HG02588 (cell line): ENCODE measurements around the gene GEMIN4.
"Not testable (repeated sequence)": the region's sequence is repeated elsewhere in the genome, so short reads cannot be mapped to it uniquely, and the experiment has no call there.

Source experiments
- ATAC-seq: cut with Tn5 transposase; IDR thresholded peaks from one replicate; pipeline ENCODE4 v1.9.1; 2021; ENCODE audit warnings: mild to moderate bottlenecking, moderate library complexity; ENCODE audit not compliant: unreplicated experiment

The GEMIN4 gene

GRCh38 chr17:752002-752619 lies at the start of gene GEMIN4:
Gene GEMIN4, minus strand, starts transcription at chr17:752264. Its CDS starts 122 bp downstream, at chr17:752142.
- ATAC-seq: peak; percentile 76

- ATAC-seq: no peak
Observed at GRCh38 chr17:801660-802059, 49.6 kb upstream of the GEMIN4 start.

- no peak for ATAC-seq
Observed at GRCh38 chr17:800446-801242, 48.6 kb upstream of the GEMIN4 start.

GRCh38 chr17:799261-799660 lies 47.2 kb upstream of the GEMIN4 start:
- no peak for ATAC-seq

- no peak for ATAC-seq
Observed at GRCh38 chr17:798246-798645, 46.2 kb upstream of the GEMIN4 start.

GRCh38 chr17:797236-797840 lies 45.3 kb upstream of the GEMIN4 start:
- ATAC-seq: no peak

GRCh38 chr17:796609-797008 lies 44.5 kb upstream of the GEMIN4 start:
- ATAC-seq: no peak

GRCh38 chr17:795721-796120 lies 43.7 kb upstream of the GEMIN4 start:
- ATAC-seq: no peak

GRCh38 chr17:795276-795675 lies 43.2 kb upstream of the GEMIN4 start:
- no peak for ATAC-seq

- no peak for ATAC-seq
Observed at GRCh38 chr17:794876-795275, 42.8 kb upstream of the GEMIN4 start.

- no peak for ATAC-seq
Observed at GRCh38 chr17:792277-792676, 40.2 kb upstream of the GEMIN4 start.

GRCh38 chr17:791829-792228 lies 39.8 kb upstream of the GEMIN4 start:
- ATAC-seq: no peak

GRCh38 chr17:790874-791247 lies 38.8 kb upstream of the GEMIN4 start:
- ATAC-seq: not testable (repeated sequence)

GRCh38 chr17:789931-790873 lies 38.1 kb upstream of the GEMIN4 start:
- ATAC-seq: not testable (repeated sequence)

- no peak for ATAC-seq
Observed at GRCh38 chr17:789160-789840, 37.2 kb upstream of the GEMIN4 start.

GRCh38 chr17:788551-788950 lies 36.5 kb upstream of the GEMIN4 start:
- no peak for ATAC-seq

- no peak for ATAC-seq
Observed at GRCh38 chr17:787641-788221, 35.7 kb upstream of the GEMIN4 start.

GRCh38 chr17:785901-786300 lies 33.8 kb upstream of the GEMIN4 start:
- not testable (repeated sequence) for ATAC-seq

GRCh38 chr17:784143-784542 lies 32.1 kb upstream of the GEMIN4 start:
- no peak for ATAC-seq
